ENCODE measurements around the gene ACP2. TPM values are rescaled to one million over a fixed set of nuclear protein-coding genes. Genes with fewer than 3 reads are reported as not detected.
A peak's percentile ranks its signal among the peaks of the same experiment; 100 is the strongest.

ACP2 gene
- total RNA-seq, 1 experiment from 2014 or later, result 13.4 TPM

DNA sequence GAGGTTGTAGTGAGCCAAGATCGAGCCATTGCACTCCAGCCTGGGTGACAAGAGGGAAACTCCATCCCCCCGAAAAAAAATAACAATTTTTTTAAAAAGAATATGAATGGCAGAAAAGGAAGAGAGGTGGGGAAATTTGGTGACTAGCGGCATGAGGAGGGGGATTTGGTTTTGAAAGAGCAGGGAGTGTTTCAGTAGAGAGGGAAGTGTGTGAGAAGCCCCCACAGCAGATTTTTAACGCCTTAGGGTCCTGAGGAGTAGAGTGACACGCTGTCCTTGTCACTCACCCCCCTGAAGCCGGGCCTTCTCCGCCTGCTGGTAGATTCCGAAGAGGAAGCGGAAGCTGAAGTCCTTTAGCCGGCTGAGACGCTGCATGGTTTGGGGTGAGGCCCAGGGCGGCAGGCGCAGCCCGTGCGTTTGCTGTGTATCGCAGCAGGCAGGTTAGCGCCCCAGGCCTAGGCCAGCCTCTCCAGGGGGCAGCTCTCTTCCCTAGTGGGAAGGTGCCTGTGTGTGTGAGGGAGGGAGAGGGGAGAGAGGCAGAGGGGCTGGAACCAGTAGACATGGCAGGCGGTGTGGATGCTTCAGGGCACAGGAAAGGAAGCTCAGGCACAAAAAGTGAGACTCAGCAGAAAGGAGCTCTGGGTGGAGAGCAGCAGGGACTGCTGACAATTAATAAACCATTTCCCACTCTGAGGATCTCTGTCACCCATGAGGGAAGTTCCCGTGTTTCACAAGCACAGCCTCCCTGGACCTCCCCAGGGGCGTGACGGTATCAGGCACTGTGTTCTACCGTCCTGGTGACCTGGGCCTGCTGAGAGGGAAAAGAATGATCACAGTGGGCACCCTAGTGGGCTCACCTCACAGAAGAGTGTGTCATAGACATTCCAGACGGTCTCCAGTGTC lies 3.9 kb downstream of the ACP2 start:
- DNase-seq (ENCODE audit: extremely low read depth, low read depth), result no peak

GRCh38 chr11:47243454-47243853 lies 5.2 kb downstream of the ACP2 start:
- no peak for DNase-seq (ENCODE audit: extremely low read depth, low read depth)

DNA sequence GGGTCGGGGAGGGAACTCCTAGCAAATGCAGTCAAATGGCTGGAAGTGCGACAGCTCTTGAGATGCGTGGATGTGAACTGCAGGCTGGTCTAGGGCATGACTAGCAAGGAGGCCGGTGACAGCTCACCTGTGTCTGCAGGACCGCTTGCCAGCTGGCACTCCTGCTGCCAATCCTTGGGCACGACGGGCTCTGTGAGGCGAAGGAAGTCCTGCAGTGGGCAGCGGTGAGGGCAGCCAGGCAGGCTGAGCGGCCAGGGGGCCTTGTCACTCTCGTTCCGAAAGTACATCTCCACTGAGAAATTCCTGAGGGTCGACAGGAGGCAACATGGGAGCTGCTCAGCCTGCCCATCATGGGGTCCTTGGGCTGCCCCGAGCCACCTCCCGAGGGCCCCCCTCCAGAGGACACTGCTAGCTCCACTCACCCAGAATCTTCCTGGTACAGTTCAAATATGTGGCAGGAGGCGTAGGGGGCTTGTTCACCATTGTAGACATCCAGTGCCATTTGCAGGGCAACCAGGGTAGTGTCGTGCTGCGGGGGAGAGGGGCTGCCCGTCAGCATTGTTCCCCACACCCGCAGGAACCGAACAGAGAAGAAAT lies 5.9 kb downstream of the ACP2 start:
- DNase-seq (ENCODE audit: extremely low read depth, low read depth), result no peak

DNA sequence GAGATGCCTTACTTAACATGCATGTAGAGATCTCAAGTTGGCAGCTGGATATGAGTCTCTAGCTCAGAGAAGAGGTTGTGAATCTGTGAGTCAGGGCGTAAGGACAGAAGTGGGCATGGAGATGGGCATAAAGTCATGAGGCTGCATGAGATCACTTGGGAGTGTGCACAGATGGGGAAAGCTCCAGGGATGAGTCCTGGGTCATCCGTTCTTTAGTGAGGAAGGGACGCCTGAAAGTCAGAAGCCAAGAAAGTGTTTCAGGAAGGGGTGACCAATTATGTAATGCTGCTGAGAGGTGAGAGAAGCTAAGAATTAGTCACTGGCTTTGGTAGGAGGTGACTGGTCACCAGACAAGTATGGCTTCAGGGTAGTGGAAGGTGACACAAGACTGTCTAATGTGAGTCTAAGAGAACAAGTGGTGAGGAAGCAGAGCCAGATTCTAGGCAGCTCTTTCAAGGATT lies 6.7 kb downstream of the ACP2 start:
- no peak for DNase-seq (ENCODE audit: extremely low read depth, low read depth)

DNA sequence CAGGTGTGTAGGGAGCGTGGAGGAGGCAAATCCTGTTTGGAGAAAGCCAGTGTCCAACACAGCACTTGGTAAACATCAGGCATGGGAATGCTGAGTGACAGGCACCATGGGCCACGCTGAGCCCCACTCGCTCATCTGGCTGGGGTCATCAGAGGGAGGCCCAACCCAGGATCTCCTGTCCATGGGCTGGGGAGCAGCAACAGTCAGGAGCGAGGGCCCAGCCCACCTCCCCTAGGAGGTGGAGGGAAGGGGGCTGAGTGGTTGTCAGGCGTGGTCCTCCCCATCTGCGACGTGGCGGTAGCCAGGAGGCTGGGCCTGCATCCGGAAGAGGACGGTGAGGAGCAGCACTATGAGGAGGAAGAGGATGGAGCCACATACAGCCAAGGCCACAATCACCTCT lies 8.8 kb downstream of the ACP2 start:
- no peak for DNase-seq (ENCODE audit: extremely low read depth, low read depth)

DNA sequence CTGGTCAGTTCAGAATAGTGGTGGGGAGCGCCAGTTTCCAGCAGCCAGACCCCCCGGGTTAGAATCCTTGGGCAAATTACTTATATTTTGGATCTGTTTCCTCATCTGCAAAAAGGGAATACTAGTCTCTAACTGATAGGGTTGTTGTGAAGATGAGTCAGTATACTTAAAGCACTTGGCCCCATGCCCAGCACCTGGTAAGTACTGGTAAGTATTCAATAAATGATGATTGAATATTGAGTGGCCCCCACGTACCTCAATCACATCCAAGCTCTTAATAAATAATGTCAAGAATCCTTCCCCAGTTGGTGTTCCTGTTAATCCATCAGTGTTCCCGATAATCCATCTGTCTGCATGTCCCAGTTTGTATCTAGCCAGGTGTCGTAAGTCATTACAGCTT lies 12.1 kb downstream of the ACP2 start:
- no peak for DNase-seq (ENCODE audit: extremely low read depth, low read depth)

DNA sequence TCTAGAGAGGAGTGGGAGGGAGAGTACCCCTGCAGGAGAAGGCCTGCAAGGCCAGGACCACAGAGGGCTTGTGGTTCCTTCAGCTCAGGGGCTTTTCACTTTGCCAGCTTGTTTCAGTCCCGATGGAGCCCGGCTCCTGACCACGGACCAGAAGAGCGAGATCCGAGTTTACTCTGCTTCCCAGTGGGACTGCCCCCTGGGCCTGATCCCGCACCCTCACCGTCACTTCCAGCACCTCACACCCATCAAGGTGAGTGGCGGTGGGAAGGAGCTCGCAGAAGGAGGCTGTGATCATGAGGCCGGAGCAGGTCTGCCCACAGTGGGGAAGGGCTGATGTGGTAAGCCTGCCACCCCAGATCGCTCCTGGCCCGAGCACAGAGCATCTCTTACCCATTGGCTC lies 13.5 kb downstream of the ACP2 start:
- no peak for DNase-seq (ENCODE audit: extremely low read depth, low read depth)

DNA sequence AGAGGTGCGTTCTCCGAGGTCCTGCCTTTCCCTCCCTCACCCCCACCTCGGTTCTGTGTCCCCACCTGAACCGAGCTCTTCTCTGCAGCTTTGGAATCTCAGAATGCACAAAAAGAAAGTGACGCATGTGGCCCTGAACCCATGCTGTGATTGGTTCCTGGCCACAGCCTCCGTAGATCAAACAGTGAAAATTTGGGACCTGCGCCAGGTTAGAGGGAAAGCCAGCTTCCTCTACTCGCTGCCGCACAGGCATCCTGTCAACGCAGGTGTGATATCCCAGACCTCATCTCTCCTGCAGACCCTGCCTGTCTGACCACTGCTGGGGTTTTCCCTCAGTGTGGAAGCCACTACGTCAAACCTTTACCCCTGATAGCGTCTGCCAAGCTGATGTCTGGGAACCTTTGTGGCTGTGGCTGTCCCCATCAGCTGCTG lies 13.9 kb downstream of the ACP2 start:
- peak; percentile 24 for DNase-seq (ENCODE audit: extremely low read depth, low read depth)

GRCh38 chr11:47233989-47234668 lies 14.5 kb downstream of the ACP2 start:
- peak; percentile 54 for DNase-seq (ENCODE audit: extremely low read depth, low read depth)

- DNase-seq (ENCODE audit: extremely low read depth, low read depth), result no peak
Measured at GRCh38 chr11:47233051-47233450, 15.6 kb downstream of the ACP2 start.

DNA sequence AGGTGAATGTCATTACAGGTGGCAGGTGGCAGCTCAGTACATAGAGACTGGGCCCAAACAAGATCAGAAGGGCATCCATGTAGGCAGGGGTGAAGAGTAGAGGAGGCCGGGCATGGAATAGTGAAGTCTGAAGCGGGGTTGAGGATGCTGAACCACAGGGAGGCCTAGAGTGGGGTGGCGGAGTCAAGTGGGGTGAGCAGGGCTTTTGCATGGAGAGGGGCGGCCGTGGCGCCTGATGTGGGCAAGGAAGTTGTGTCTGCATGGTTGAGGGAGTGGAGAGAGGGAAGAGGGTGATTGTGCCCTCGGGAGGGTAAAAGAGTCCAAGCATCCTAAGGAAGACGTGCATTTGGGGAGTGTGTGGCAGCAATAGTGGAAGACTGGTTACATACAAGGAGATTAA lies 19.5 kb downstream of the ACP2 start:
- no peak for DNase-seq (ENCODE audit: extremely low read depth, low read depth)

- DNase-seq (ENCODE audit: extremely low read depth, low read depth), result no peak
Measured at GRCh38 chr11:47225552-47226400, 22.8 kb downstream of the ACP2 start.

GRCh38 chr11:47222696-47223095 lies 25.9 kb downstream of the ACP2 start:
- DNase-seq (ENCODE audit: extremely low read depth, low read depth), result no peak

GRCh38 chr11:47220401-47220821 lies 28.2 kb downstream of the ACP2 start:
- peak; percentile 47 for DNase-seq (ENCODE audit: extremely low read depth, low read depth)

DNA sequence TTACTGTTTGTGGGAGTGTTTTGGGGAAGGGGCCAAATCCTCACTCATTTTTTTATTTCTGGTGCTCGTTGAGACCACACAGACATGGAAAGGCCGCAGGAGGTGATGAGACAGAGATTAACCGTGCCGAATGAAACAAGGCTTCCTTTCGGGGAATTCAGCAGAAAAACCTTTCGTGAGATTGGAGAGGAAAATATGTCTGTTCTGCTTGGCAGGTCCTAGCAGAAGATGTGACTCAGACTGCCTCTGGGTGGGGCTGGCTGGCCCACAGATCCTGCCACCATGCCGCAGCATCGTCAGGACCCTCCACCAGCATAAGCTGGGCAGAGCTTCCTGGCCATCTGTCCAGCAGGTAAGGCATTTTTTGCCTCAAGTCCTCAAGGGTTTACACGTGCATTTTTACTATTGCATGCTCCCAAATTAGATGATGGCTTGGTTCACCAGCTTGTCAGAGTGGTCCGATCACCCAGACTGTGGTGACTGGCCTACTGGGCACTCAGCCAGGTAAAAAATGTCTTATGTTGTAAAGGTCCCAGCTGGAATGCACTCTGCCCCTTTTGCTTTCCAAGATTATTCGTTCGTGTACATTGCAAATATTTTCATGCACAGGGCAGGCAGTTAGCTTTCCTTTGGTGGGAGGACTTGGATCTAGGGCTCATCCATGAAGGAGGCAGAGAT lies 32.4 kb downstream of the ACP2 start:
- peak; percentile 19 for DNase-seq (ENCODE audit: extremely low read depth, low read depth)

GRCh38 chr11:47215366-47215910 lies 33.2 kb downstream of the ACP2 start:
- no peak for DNase-seq (ENCODE audit: extremely low read depth, low read depth)

DNA sequence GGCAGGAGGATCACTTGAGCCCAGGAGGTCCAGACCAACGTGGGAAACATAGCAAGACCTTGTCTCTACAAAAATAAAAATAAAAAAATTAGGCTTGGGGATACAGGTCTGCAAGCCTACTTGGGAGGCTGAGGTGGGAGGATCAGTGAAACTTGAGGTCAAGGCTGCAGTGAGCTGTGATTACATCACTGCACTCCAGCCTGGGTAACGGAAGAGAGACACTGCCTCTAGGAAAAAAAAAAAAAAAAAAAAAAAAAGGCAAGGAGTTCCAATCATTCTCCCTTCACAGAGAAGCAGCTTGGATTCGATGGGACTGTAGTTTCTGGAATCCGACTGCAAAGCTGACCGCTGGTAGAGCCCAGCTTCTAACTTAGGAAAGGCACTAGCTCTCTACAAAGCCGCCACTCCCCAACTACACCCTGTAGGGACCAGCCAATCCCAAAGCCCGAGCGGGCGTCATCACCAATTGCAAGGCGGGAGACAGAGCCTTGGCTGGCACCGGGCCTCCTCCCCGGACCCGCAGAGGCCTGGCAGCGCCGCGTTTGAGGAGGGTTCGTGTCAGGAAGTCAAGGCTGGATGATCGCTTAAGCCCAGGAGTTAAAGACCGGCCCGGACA lies 34.6 kb downstream of the ACP2 start:
- peak; percentile 86 for DNase-seq (ENCODE audit: extremely low read depth, low read depth)

DNA sequence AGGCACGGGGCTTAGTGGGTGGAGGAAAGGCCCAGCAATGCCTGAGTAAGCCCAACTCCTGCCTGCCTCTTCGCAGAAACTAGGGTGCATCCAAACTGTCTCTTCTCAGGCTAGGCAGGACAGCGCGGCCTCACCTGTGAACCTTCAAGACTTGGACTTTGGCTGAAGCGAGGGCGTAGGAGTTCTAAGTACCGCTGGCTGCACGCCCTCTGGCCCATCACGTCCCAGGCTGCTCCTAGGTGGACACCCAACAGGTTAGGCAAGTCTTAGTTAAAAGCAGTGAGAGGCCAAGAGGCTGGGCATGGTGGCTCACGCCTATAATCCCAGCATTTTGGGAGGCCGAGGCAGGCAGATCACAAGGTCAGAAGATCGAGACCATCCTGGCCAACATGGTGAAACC lies 35.7 kb downstream of the ACP2 start:
- no peak for DNase-seq (ENCODE audit: extremely low read depth, low read depth)

DNA sequence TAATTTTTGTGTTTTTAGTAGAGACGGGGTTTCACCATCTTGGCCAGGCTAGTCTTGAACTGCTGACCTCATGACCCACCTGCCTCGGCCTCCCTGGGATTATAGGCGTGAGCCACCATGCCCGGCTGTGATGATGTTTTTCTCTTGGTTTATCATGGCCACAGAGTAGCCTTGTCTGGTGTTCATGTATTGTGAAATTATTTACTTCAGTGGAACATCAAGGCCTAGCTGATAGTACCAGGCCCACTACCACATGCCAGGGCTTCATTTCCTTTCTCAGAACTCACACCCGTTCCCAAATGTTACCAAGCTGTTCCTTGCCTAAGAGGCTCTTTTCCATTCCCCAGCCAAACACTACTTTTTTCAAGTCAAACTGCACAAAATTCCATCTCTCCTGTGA lies 40.0 kb downstream of the ACP2 start:
- no peak for DNase-seq (ENCODE audit: extremely low read depth, low read depth)
